GM20431 (cell line): Measurements from ENCODE around the gene PHF21B.
"Not testable (repeated sequence)": the region's sequence is repeated elsewhere in the genome, so short reads cannot be mapped to it uniquely, and the experiment has no call there.

ENCODE experiments used
- in situ Hi-C: fragments of 300-500 bp; cut with MseI, MboI; formaldehyde crosslinking; loops from one replicate; pipeline ENCODE4 v1.15.0; 2020; ENCODE audit warnings: low sequenced_read_pairs; ENCODE audit not compliant: unreplicated experiment

The PHF21B gene

GRCh38 chr22:45009606-45010531, at the start of gene PHF21B:
Gene PHF21B, minus strand, starts transcription at chr22:45010005. Its CDS starts 456 bp downstream, at chr22:45009549.
- in situ Hi-C loops = no loop called here

- in situ Hi-C loops = no loop called here
Observed at GRCh38 chr22:45059296-45059695, 49.5 kb upstream of the PHF21B start.

- in situ Hi-C loops = no loop called here
Observed at GRCh38 chr22:45058622-45058912, 48.8 kb upstream of the PHF21B start.

- in situ Hi-C loops = no loop called here
Observed at GRCh38 chr22:45055936-45056335, 46.1 kb upstream of the PHF21B start.

- in situ Hi-C loops = no loop called here
Observed at GRCh38 chr22:45053571-45053970, 43.8 kb upstream of the PHF21B start.

- in situ Hi-C loops = no loop called here
Observed at GRCh38 chr22:45053094-45053493, 43.3 kb upstream of the PHF21B start.

- in situ Hi-C loops = not testable (repeated sequence)
Observed at GRCh38 chr22:45052665-45053064, 42.9 kb upstream of the PHF21B start.

GRCh38 chr22:45051946-45052345, 42.1 kb upstream of the PHF21B start:
- in situ Hi-C loops = no loop called here

GRCh38 chr22:45051419-45051818, 41.6 kb upstream of the PHF21B start:
- in situ Hi-C loops = no loop called here

- in situ Hi-C loops = no loop called here
Observed at GRCh38 chr22:45047260-45047659, 37.5 kb upstream of the PHF21B start.

- in situ Hi-C loops = no loop called here
Observed at GRCh38 chr22:45045208-45045607, 35.4 kb upstream of the PHF21B start.

GRCh38 chr22:45042263-45042662, 32.5 kb upstream of the PHF21B start:
- in situ Hi-C loops = no loop called here

GRCh38 chr22:45039133-45039532, 29.3 kb upstream of the PHF21B start:
- in situ Hi-C loops = no loop called here

- in situ Hi-C loops = no loop called here
Observed at GRCh38 chr22:45036154-45036553, 26.3 kb upstream of the PHF21B start.

GRCh38 chr22:45034821-45035220, 25.0 kb upstream of the PHF21B start:
- in situ Hi-C loops = no loop called here

- in situ Hi-C loops = no loop called here
Observed at GRCh38 chr22:45034156-45034555, 24.4 kb upstream of the PHF21B start.

GRCh38 chr22:45033136-45033535, 23.3 kb upstream of the PHF21B start:
- in situ Hi-C loops = no loop called here

- in situ Hi-C loops = no loop called here
Observed at GRCh38 chr22:45031629-45032403, 22.0 kb upstream of the PHF21B start.

- in situ Hi-C loops = no loop called here
Observed at GRCh38 chr22:45029501-45029900, 19.7 kb upstream of the PHF21B start.

- in situ Hi-C loops = no loop called here
Observed at GRCh38 chr22:45026511-45026910, 16.7 kb upstream of the PHF21B start.

GRCh38 chr22:45023431-45023830, 13.6 kb upstream of the PHF21B start:
- in situ Hi-C loops = no loop called here
